Activated CD4-positive, alpha-beta T cell treated with anti-CD3 and anti-CD28 coated beads, Interleukin-2, amount 50 U/mL, for 24 hours (primary cell): ENCODE data around the gene POU6F1.

Source experiments
- DNase-seq, 2 donors: peaks; one replicate each; pipeline ENCODE4 v3.0.0-alpha.2; 2020; ENCODE audit warnings: low read depth in 1 of 2, low spot score in 1 of 2

POU6F1 gene

GRCh38 chr12:51171884-51172514 lies 45.9 kb downstream of the POU6F1 start:
- no peak for DNase-seq

- DNase-seq, result no peak
Measured at GRCh38 chr12:51163795-51164194, 54.1 kb downstream of the POU6F1 start.

- no peak for DNase-seq
Measured at GRCh38 chr12:51162217-51162616, 55.6 kb downstream of the POU6F1 start.

GRCh38 chr12:51160814-51161459 lies 56.9 kb downstream of the POU6F1 start:
- no peak for DNase-seq

GRCh38 chr12:51156245-51156765 lies 61.6 kb downstream of the POU6F1 start:
- no peak for DNase-seq

GRCh38 chr12:51152953-51153352 lies 64.9 kb downstream of the POU6F1 start:
- DNase-seq, result no peak

- DNase-seq, result no peak
Measured at GRCh38 chr12:51150777-51151176, 67.1 kb downstream of the POU6F1 start.

- no peak for DNase-seq
Measured at GRCh38 chr12:51147309-51147708, 70.6 kb downstream of the POU6F1 start.

- no peak for DNase-seq
Measured at GRCh38 chr12:51139292-51139844, 78.5 kb downstream of the POU6F1 start.
